ENCODE data around the gene FCHSD1.

DNA sequence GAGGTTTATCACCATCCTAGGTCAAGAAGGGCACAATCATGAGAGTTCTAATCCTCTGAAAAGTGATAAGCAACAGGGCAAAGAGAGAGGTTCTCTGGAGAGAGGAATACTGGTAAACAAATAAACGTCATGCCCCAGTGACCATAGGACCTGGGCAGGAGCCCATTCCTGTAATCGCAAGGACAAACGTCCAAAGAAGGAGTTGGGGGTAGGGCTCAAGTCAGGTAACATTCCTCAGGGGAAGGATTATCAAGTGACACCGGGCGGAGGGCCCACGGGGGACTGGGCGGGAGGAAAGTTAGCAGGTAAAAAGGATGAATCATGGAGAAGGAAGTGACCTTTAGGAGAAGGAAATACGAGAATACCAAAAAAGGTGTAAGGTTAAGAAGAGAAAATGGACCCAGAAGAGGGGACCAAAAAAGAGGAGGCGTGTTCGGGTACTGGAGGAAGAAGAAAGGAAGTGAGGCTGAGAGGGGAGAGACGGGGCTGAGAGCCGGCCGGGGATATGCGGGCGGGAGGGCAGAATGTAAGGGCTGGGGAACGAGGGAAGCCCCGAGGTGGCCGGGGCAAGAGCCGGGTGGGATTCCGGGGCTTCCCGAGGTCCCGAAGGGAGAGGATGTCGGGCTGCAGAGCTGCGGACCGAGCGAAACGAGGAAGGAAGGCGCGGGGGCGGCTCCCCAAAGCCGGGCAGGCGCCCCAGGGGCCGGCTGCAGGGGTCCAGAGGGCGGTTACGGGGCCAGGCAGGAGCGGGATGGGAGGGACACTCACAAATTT, 33.0 kb downstream of the FCHSD1 start:
- TF ChIP-seq, protein P1, sequence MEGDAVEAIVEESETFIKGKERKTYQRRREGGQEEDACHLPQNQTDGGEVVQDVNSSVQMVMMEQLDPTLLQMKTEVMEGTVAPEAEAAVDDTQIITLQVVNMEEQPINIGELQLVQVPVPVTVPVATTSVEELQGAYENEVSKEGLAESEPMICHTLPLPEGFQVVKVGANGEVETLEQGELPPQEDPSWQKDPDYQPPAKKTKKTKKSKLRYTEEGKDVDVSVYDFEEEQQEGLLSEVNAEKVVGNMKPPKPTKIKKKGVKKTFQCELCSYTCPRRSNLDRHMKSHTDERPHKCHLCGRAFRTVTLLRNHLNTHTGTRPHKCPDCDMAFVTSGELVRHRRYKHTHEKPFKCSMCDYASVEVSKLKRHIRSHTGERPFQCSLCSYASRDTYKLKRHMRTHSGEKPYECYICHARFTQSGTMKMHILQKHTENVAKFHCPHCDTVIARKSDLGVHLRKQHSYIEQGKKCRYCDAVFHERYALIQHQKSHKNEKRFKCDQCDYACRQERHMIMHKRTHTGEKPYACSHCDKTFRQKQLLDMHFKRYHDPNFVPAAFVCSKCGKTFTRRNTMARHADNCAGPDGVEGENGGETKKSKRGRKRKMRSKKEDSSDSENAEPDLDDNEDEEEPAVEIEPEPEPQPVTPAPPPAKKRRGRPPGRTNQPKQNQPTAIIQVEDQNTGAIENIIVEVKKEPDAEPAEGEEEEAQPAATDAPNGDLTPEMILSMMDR (conservative IDR thresholded peaks at IDR 0.05; ENCODE audit: low read depth, low read length), result no peak
- TF ChIP-seq EZH2 (IDR thresholded peaks at IDR 0.05; ENCODE audit: low read length, unreplicated experiment) (no peak), EZH2phosphoT487 (IDR thresholded peaks at IDR 0.05; ENCODE audit: borderline replicate concordance, low read length) (no peak)

Data from PC-3 (cell line).